Spleen (tissue), 7 donors: Measurements from ENCODE around the gene KLHL6.

Experiments used
- POLR2A ChIP-seq, 3 donors: fragments of 450-650 bp; IDR thresholded peaks; one replicate each; pipeline ENCODE4 v1.5.1; 2017; ENCODE audit warnings: antibody characterized with exemption in 3 of 3, mild to moderate bottlenecking in 1 of 3
- TF ChIP-seq, protein P1 (sequence below), 11 experiments: fragments of 200-600 bp in 7 of 11; fragments of 450-650 bp in 4 of 11; sonication (generic) in 4 of 11; IDR thresholded peaks in 8 of 11; conservative IDR thresholded peaks in 3 of 11; 1 replicate in 7 of 11; 2 replicates in 4 of 11; pipeline versions ENCODE4 v1.4.0 to v1.8.0; 2016 to 2021; ENCODE audit warnings: antibody characterized with exemption in 11 of 11, inconsistent platforms in 4 of 11, mild to moderate bottlenecking in 1 of 11
- donor health status: DM: no; HTN: no; CAD: no; lungs with moderate emphysema.
- donor health status: DM: no; HTN: no; CAD: no.
- donor health status: DM: no; HTN: no; CAD: no.

- no peak for TF ChIP-seq POLR2A (IDR thresholded peaks at IDR 0.05)
- TF ChIP-seq, protein P1, sequence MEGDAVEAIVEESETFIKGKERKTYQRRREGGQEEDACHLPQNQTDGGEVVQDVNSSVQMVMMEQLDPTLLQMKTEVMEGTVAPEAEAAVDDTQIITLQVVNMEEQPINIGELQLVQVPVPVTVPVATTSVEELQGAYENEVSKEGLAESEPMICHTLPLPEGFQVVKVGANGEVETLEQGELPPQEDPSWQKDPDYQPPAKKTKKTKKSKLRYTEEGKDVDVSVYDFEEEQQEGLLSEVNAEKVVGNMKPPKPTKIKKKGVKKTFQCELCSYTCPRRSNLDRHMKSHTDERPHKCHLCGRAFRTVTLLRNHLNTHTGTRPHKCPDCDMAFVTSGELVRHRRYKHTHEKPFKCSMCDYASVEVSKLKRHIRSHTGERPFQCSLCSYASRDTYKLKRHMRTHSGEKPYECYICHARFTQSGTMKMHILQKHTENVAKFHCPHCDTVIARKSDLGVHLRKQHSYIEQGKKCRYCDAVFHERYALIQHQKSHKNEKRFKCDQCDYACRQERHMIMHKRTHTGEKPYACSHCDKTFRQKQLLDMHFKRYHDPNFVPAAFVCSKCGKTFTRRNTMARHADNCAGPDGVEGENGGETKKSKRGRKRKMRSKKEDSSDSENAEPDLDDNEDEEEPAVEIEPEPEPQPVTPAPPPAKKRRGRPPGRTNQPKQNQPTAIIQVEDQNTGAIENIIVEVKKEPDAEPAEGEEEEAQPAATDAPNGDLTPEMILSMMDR (IDR thresholded peaks at IDR 0.05 in 8 of 11, conservative IDR thresholded peaks at IDR 0.05 in 3 of 11) = no peak
These were observed 18.2 kb downstream of the KLHL6 start for GRCh38 chr3:183537295-183537730.
